ENCODE measurements around the gene DEFB128. TPM values are rescaled to one million over a fixed set of nuclear protein-coding genes. Genes with fewer than 3 reads are reported as not detected.
A peak's percentile ranks its signal among the peaks of the same experiment; 100 is the strongest.
"Not testable (repeated sequence)": the region's sequence is repeated elsewhere in the genome, so short reads cannot be mapped to it uniquely, and the experiment has no call there.

The DEFB128 gene
- not detected for polyA plus RNA-seq (2012; ENCODE audit: missing spikeins)

GRCh38 chr20:189611-190010 is at the start of gene DEFB128:
Gene DEFB128, minus strand, starts transcription at chr20:189711. Its CDS starts 88 bp downstream, at chr20:189623.
- DNase-seq (ENCODE audit: insufficient read length) (no peak), FAIRE-seq (no peak)
- TF ChIP-seq POLR2A (IDR thresholded peaks at IDR 0.05; ENCODE audit: low read depth, low read length), result no peak
- TF ChIP-seq TAF1 (IDR thresholded peaks at IDR 0.05; ENCODE audit: borderline replicate concordance, low read depth, low read length), result no peak
- no peak for TF ChIP-seq POLR2AphosphoS5 (IDR thresholded peaks at IDR 0.05; ENCODE audit: low read depth, low read length)

GRCh38 chr20:237929-238328 is 48.4 kb upstream of the DEFB128 start:
- peak; percentile 80 for FAIRE-seq
- no peak for DNase-seq (ENCODE audit: insufficient read length)
- TF ChIP-seq TAF1 (IDR thresholded peaks at IDR 0.05; ENCODE audit: borderline replicate concordance, low read depth, low read length), result no peak

- no peak for DNase-seq (ENCODE audit: insufficient read length)
- peak; percentile 58 for FAIRE-seq
- TF ChIP-seq POLR2AphosphoS5 (IDR thresholded peaks at IDR 0.05; ENCODE audit: low read depth, low read length), result no peak
These were observed 48.0 kb upstream of the DEFB128 start for GRCh38 chr20:237489-237888.

GRCh38 chr20:235891-236290 is 46.4 kb upstream of the DEFB128 start:
- FAIRE-seq (no peak), DNase-seq (ENCODE audit: insufficient read length) (no peak)
- TF ChIP-seq POLR2A (IDR thresholded peaks at IDR 0.05; ENCODE audit: low read depth, low read length), result no peak
- TF ChIP-seq TAF1 (IDR thresholded peaks at IDR 0.05; ENCODE audit: borderline replicate concordance, low read depth, low read length), result no peak
- no peak for TF ChIP-seq POLR2AphosphoS5 (IDR thresholded peaks at IDR 0.05; ENCODE audit: low read depth, low read length)

- no peak for FAIRE-seq
- TF ChIP-seq POLR2A (IDR thresholded peaks at IDR 0.05; ENCODE audit: low read depth, low read length) (no peak), POLR2AphosphoS5 (IDR thresholded peaks at IDR 0.05; ENCODE audit: low read depth, low read length) (no peak), TAF1 (IDR thresholded peaks at IDR 0.05; ENCODE audit: borderline replicate concordance, low read depth, low read length) (no peak)
- DNase-seq (ENCODE audit: insufficient read length), result no peak
These were observed 38.1 kb upstream of the DEFB128 start for GRCh38 chr20:227439-228105.

GRCh38 chr20:226958-227357 is 37.4 kb upstream of the DEFB128 start, which contains the start of gene DEFB129:
Gene DEFB129, plus strand, starts transcription at chr20:227258. Its CDS starts 31 bp downstream, at chr20:227289.
- TF ChIP-seq TAF1 (IDR thresholded peaks at IDR 0.05; ENCODE audit: borderline replicate concordance, low read depth, low read length) (no peak), POLR2AphosphoS5 (IDR thresholded peaks at IDR 0.05; ENCODE audit: low read depth, low read length) (no peak), POLR2A (IDR thresholded peaks at IDR 0.05; ENCODE audit: low read depth, low read length) (no peak)
- no peak for DNase-seq (ENCODE audit: insufficient read length)
- FAIRE-seq, result no peak

- not testable (repeated sequence) for FAIRE-seq; DNase-seq (ENCODE audit: insufficient read length)
These were observed 36.4 kb upstream of the DEFB128 start for GRCh38 chr20:225879-226278.

GRCh38 chr20:221258-221830 is 31.8 kb upstream of the DEFB128 start:
- TF ChIP-seq POLR2AphosphoS5 (IDR thresholded peaks at IDR 0.05; ENCODE audit: low read depth, low read length) (no peak), TAF1 (IDR thresholded peaks at IDR 0.05; ENCODE audit: borderline replicate concordance, low read depth, low read length) (no peak), POLR2A (IDR thresholded peaks at IDR 0.05; ENCODE audit: low read depth, low read length) (no peak)
- no peak for FAIRE-seq
- no peak for DNase-seq (ENCODE audit: insufficient read length)

GRCh38 chr20:219290-220115 is 30.0 kb upstream of the DEFB128 start:
- TF ChIP-seq POLR2AphosphoS5 (IDR thresholded peaks at IDR 0.05; ENCODE audit: low read depth, low read length) (no peak), POLR2A (IDR thresholded peaks at IDR 0.05; ENCODE audit: low read depth, low read length) (no peak), TAF1 (IDR thresholded peaks at IDR 0.05; ENCODE audit: borderline replicate concordance, low read depth, low read length) (no peak)
- DNase-seq (ENCODE audit: insufficient read length) (no peak), FAIRE-seq (peak; percentile 17)

- FAIRE-seq (no peak), DNase-seq (ENCODE audit: insufficient read length) (no peak)
- TF ChIP-seq POLR2AphosphoS5 (IDR thresholded peaks at IDR 0.05; ENCODE audit: low read depth, low read length) (no peak), TAF1 (IDR thresholded peaks at IDR 0.05; ENCODE audit: borderline replicate concordance, low read depth, low read length) (no peak), POLR2A (IDR thresholded peaks at IDR 0.05; ENCODE audit: low read depth, low read length) (no peak)
These were observed 27.8 kb upstream of the DEFB128 start for GRCh38 chr20:217266-217665.

GRCh38 chr20:215796-216195 is 26.3 kb upstream of the DEFB128 start:
- FAIRE-seq (no peak), DNase-seq (ENCODE audit: insufficient read length) (no peak)
- TF ChIP-seq TAF1 (IDR thresholded peaks at IDR 0.05; ENCODE audit: borderline replicate concordance, low read depth, low read length) (no peak), POLR2A (IDR thresholded peaks at IDR 0.05; ENCODE audit: low read depth, low read length) (no peak), POLR2AphosphoS5 (IDR thresholded peaks at IDR 0.05; ENCODE audit: low read depth, low read length) (no peak)

GRCh38 chr20:214383-214782 is 24.9 kb upstream of the DEFB128 start:
- TF ChIP-seq POLR2A (IDR thresholded peaks at IDR 0.05; ENCODE audit: low read depth, low read length), result no peak
- no peak for TF ChIP-seq POLR2AphosphoS5 (IDR thresholded peaks at IDR 0.05; ENCODE audit: low read depth, low read length)
- no peak for TF ChIP-seq TAF1 (IDR thresholded peaks at IDR 0.05; ENCODE audit: borderline replicate concordance, low read depth, low read length)
- DNase-seq (ENCODE audit: insufficient read length), result no peak
- no peak for FAIRE-seq

Measured in GM12892 (cell line).